Measurements from ENCODE around the gene PARD6A.

The PARD6A gene

DNA sequence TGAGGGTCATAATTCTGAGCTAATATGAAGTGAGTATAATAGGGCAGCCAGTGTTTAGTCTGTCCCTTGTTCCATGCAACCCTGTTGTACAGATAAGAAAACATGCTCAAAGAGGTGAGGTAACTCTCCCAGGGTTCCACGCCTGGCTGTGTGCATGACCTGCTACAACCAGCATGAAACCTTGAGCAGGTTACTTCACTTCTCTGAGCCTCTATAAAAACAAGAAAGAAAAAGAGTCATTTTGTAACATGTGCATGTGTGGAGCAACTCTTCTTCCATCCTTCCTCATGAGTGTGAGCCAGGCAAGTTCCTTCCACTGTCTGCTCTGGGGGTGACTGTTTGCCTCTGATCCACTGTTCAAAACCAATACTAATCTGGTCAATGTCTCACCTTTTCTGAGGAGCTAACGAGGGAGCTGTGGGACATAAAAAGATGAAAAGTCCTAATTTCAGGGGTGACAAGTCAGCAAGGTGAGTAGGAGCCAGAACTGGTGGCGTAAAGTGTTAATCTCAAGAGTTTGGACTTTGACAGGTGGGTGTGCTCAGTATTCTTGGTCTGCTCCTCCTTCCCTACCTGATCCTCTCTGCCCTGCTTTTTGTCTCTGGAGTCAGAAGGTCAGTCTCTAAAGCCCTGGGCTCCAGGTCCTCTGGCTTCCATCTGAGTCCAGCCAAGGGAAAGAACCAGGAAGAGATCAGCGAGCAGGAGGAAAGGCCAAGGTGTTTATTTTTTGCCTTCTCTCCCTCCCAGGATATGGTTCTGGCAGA lies 36.8 kb downstream of the PARD6A start:
- no peak for DNase-seq

GRCh38 chr16:67699265-67699664 lies 38.5 kb downstream of the PARD6A start:
- DNase-seq: no peak

GRCh38 chr16:67701420-67701819 lies 40.7 kb downstream of the PARD6A start:
- no peak for DNase-seq

GRCh38 chr16:67702130-67702529 lies 41.4 kb downstream of the PARD6A start:
- DNase-seq: no peak

- no peak for DNase-seq
Observed at GRCh38 chr16:67703626-67704025, 42.9 kb downstream of the PARD6A start.

- DNase-seq: no peak
Observed at GRCh38 chr16:67704110-67704509, 43.4 kb downstream of the PARD6A start.

- DNase-seq: no peak
Observed at GRCh38 chr16:67707210-67707609, 46.5 kb downstream of the PARD6A start.

GRCh38 chr16:67707790-67708189 lies 47.0 kb downstream of the PARD6A start:
- no peak for DNase-seq

GRCh38 chr16:67708368-67708771 lies 47.6 kb downstream of the PARD6A start:
- DNase-seq: no peak

DNA sequence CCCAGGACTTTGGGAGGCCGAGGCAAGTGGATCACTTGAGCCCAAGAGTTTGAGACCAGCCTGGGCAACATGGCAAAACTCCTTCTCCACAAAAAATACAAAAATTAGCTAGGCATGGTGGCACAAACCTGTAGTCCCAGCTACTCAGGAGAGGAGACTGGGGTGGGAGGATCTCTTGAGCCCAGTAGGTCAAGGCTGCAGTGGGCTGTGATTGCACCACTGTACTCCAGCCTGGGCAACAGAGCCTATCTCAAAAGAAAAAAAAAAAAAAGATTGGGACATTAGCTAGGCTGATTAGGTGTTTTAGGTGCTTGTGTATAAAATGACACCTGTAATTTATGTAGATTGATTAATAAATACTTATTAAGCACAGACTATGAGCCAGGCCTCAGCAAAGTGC lies 48.3 kb downstream of the PARD6A start:
- no peak for DNase-seq

GRCh38 chr16:67710607-67711006 lies 49.8 kb downstream of the PARD6A start:
- DNase-seq: no peak
